H1 (cell line): ENCODE results near the gene PRDM1. TPM values are rescaled to one million over a fixed set of nuclear protein-coding genes. Genes with fewer than 3 reads are reported as not detected.

Source experiments
- CREB1 ChIP-seq: IDR thresholded peaks from 2 replicates; pipeline ENCODE4 v1.6.1; 2012; ENCODE audit warnings: inconsistent platforms
- GTF2F1 ChIP-seq: IDR thresholded peaks from 2 replicates; pipeline ENCODE4 v1.6.1; 2012; ENCODE audit warnings: low read depth, low read length, improper control_type of control experiment, borderline replicate concordance
- POLR2AphosphoS5 ChIP-seq: IDR thresholded peaks from 2 replicates; pipeline ENCODE4 v1.6.1; 2011; ENCODE audit warnings: low read depth, low read length
- SP2 ChIP-seq: IDR thresholded peaks from 2 replicates; pipeline ENCODE4 v1.6.1; 2012; ENCODE audit warnings: mild to moderate bottlenecking, low read length, inconsistent platforms
- polyA plus RNA-seq, 7 experiments: library from polyadenylated mRNA; depleted of rRNA in 3 of 7; stranded (reverse) in 5 of 7; unstranded in 2 of 7; fragments of >200 nt in 5 of 7; fragments of 200-250 nt in 2 of 7; gene quantifications; 1 replicate in 5 of 7; 2 replicates in 1 of 7; 4 replicates in 1 of 7; pipeline versions ENCODE4 v1.2.1 to v1.2.3, GENCODE V29; 2011 to 2013; ENCODE audit warnings: missing spikeins in 2 of 7, mixed read lengths in 2 of 7
- total RNA-seq: library from RNA; stranded (reverse); fragmentation: NEBNext Ultra II Directional; extraction: Animal tissue kit (Norgen Biotek cat#: 25700); gene quantifications from 2 replicates; pipeline ENCODE4 v1.2.1, GENCODE V29; 2021

Gene PRDM1
- total and polyA plus RNA-seq, 2 of the 8 experiments (the other 6 are each of a cell fraction or from before 2014, with no cell fraction given): 0.21 to 0.74 TPM

- no peak for TF ChIP-seq CREB1
- no peak for TF ChIP-seq POLR2AphosphoS5
- no peak for TF ChIP-seq SP2
- no peak for TF ChIP-seq GTF2F1
- TF ChIP-seq, all 59 proteins: peak for 0
Measured at GRCh38 chr6:106135911-106136571, 49.9 kb downstream of the PRDM1 start (continued).
